GM10266 (cell line): ENCODE data around the gene ZNF561.
"Not testable (repeated sequence)": the region's sequence is repeated elsewhere in the genome, so short reads cannot be mapped to it uniquely, and the experiment has no call there.

Source experiments
- DNase-seq: peaks from one replicate; pipeline ENCODE4 v3.0.0; 2012; ENCODE audit errors: extremely low spot score
- TF ChIP-seq, protein P1 (sequence below): IDR thresholded peaks from 2 replicates; pipeline ENCODE4 v1.5.1; 2012; ENCODE audit warnings: mild to moderate bottlenecking, low read depth; ENCODE audit not compliant: control insufficient read depth, insufficient read depth; ENCODE audit errors: missing control alignments

Gene ZNF561

DNA sequence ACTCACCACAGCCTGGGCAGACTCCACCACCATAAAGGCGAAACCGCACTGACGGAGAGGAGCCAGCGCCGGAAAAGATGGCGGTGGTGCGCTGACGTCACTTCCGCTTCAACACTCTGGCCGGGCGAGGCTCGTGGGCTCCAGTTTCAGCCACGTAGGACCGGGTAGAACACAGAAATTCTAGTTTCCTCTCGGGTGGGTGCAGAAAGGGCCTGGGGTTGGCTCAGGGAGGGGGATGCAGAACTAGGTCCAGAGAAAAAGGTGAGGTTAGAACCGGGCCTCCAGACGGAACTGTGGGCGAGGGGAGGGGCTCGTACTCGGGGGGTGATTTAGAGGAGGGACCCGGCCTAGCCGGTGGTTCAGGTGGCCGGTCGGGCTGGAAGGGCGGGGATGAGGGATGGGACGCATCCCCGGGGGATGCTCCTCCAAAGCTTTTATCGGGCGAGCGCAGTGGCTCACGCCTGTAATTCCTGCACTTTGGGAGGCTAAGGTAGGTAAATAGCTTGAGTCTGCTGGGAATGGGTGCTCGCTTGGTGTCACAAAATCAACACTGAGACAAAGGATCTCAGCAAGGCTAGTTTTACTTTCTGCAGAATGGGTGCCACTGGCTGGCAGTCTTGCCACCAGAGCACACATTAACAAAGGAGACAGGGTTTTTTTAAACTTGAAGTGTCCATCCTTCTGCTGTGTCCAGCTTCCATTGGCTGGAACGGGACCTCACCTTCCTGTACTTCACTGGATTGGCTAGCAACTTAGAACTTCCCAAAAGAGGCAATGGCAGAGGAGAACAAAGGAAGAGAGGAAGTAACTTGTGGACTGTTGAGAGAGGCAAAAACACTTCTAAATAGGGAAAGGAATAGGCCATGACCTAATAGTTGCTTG lies at the start of gene ZNF561:
Gene ZNF561, minus strand, starts transcription at position 77 of the 882 bp plus-strand sequence. CDS start 1,776 bp downstream, outside the sequence.
- DNase-seq = peak; percentile 74
- TF ChIP-seq, protein P1, sequence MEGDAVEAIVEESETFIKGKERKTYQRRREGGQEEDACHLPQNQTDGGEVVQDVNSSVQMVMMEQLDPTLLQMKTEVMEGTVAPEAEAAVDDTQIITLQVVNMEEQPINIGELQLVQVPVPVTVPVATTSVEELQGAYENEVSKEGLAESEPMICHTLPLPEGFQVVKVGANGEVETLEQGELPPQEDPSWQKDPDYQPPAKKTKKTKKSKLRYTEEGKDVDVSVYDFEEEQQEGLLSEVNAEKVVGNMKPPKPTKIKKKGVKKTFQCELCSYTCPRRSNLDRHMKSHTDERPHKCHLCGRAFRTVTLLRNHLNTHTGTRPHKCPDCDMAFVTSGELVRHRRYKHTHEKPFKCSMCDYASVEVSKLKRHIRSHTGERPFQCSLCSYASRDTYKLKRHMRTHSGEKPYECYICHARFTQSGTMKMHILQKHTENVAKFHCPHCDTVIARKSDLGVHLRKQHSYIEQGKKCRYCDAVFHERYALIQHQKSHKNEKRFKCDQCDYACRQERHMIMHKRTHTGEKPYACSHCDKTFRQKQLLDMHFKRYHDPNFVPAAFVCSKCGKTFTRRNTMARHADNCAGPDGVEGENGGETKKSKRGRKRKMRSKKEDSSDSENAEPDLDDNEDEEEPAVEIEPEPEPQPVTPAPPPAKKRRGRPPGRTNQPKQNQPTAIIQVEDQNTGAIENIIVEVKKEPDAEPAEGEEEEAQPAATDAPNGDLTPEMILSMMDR = no peak

DNA sequence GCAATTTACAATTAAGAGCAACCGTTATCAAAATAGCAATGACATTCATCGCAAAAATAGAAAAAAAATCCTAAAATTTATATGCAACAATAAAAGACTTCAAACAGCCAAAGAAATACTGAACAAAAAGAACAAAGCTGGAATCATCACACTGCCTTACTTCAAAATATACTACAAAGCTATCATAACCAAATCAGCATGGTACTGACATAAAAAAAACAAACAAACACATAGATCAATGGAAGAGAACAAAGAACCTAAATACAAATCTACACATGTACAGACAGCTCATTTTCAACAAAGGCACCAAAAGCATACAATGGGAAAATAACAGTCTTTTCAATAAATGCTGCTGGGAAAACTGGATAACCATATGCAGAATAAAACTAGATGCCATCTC lies 47.5 kb upstream of the ZNF561 start:
- TF ChIP-seq, protein P1 = no peak
- no peak for DNase-seq

DNA sequence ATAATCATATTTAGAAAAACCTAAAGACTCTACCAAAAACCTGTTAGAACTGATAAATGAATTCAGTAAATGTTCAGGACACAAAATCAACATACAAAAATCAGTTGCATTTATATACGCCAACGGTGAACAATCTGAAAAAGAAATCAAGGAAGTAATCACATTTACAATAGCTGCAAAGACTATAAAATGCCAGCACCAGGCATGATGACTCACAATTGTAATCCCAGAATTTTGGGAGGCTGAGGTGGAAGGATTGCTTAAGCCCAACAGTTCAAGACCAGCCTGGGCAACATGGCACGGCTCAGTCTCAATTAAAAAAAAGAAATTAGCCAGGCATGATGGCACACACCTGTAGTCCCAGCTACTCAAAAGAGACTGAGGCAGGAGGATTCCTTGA lies 46.9 kb upstream of the ZNF561 start:
- TF ChIP-seq, protein P1 = no peak
- no peak for DNase-seq

DNA sequence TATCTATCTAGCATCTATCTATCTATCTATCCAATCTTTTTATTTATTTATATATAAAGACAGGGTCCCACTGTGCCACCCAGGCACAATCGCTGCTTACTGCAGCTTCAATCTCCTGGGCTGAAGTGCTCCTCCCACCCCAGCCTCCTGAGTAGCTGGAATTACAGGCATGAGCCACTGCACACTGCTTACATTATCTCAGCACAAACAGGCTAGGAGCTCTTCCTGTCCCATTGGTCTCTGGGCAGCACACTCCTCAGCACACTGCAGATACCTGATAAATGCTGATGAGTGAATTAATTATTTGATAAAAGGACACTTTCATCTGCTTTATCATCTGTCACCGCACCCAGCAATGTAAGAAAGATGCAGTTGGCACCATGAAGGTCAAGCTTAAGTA lies 37.7 kb upstream of the ZNF561 start:
- no peak for DNase-seq
- TF ChIP-seq, protein P1 = no peak

DNA sequence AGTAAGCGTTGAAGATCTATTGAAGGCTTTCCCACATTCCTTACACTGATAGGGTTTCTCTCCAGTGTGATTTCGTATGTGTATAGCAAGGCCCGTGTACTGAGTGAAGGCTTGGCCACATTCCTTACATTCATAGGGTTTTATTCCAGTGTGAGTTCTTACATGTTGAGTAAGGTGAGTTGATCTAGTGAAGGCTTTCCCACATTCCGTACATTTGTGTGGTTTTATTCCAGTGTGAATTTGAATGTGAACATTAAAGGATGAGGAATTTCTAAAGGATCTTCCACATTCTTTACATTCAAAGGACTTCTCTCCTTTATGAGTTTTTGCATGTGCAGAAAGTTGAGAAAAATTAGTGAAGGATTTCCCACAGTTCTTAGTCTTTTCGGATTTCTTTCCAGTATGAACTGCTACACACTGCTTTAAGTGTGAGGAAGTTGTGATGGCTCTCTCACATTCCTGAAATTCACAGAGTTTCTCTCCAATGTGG lies 32.1 kb upstream of the ZNF561 start:
- not testable (repeated sequence) for DNase-seq

DNA sequence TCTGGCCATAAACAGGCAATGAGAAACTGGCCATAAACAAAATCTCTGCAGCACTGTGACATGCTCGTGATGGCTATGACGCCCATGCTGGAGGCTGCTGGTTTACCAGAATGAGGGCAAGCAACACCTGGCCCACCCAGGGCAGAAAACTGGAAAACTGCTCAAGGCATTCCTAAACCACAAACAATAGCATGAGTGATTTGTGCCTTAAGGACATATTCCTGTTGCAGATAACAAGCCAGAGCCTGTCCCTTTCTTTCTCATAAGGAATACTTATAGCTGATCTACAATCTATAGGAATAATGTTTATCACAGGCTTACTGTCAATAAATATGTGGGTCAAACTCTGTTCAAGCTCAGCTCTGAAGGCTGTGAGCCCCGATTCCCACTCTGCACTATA lies 30.4 kb upstream of the ZNF561 start:
- not testable (repeated sequence) for DNase-seq

DNA sequence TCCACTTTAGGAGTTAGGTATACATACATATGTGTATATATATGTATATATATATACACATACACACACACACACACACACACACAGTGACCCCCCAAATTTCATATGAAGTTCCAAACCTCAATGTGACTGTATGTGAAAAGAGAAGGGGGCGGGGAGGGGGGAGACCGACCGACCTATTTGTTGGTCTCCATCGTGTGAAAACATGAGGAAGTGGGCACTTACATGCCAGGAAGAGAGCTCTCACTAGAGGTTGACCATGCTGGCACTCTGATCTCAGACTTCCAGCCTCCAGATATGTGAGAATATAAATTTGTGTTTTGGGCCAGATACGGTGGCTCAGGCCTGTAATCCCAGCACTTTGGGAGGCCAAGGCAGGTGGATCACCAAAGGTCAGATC lies 29.3 kb upstream of the ZNF561 start:
- TF ChIP-seq, protein P1 = no peak
- DNase-seq = no peak

DNA sequence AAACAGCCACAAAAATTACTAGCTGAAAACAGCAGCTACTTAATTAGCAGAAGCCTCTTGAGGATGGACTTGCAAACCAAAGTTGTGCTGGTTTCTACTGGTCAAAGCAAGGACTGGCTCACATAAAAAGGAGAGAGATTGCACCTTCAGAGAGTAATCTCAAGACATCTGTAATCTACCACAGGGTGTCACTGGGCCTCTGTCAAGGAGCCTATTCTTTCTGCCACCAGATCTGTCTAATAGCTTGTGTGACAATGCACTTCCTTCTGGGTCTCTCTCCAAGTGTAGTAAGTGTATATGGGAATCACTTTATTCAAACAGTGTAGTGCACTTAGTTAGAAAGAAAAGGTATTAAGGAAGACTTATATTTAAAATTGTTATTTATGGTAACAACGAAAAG lies 24.4 kb upstream of the ZNF561 start:
- TF ChIP-seq, protein P1 = no peak
- DNase-seq = no peak
